Skeletal muscle tissue (tissue), 4 donors: Measurements from ENCODE around the gene RNF150. TPM values are rescaled to one million over a fixed set of nuclear protein-coding genes. Genes with fewer than 3 reads are reported as not detected.
"Not testable (repeated sequence)": the region's sequence is repeated elsewhere in the genome, so short reads cannot be mapped to it uniquely, and the experiment has no call there.

Source experiments
- H3K27ac ChIP-seq: one replicate; pipeline ENCODE4 v1.7.0; 2013; ENCODE audit warnings: mild to moderate bottlenecking, low read depth, low read length, inconsistent platforms
- H3K27me3 ChIP-seq, 3 donors: one replicate each; pipeline ENCODE4 v1.7.0; 2013; ENCODE audit warnings: low read length in 3 of 3; ENCODE audit not compliant: control insufficient read depth in 3 of 3, insufficient read depth in 3 of 3
- H3K36me3 ChIP-seq, 3 donors: one replicate each; pipeline ENCODE4 v1.7.0; 2013; ENCODE audit warnings: low read length in 3 of 3; ENCODE audit not compliant: control insufficient read depth in 3 of 3, insufficient read depth in 3 of 3
- H3K4me1 ChIP-seq, 3 donors: one replicate each; pipeline ENCODE4 v1.7.0; 2013; ENCODE audit warnings: low read length in 3 of 3, mild to moderate bottlenecking in 3 of 3; ENCODE audit not compliant: control insufficient read depth in 3 of 3, insufficient read depth in 3 of 3
- H3K4me3 ChIP-seq, 3 donors: one replicate each; pipeline ENCODE4 v1.7.0; 2013; ENCODE audit warnings: low read length in 3 of 3
- H3K9ac ChIP-seq, 3 donors: one replicate each; pipeline ENCODE4 v1.7.0; 2013; ENCODE audit warnings: low read length in 3 of 3, mild to moderate bottlenecking in 3 of 3, moderate library complexity in 2 of 3, low read depth in 1 of 3
- H3K9me3 ChIP-seq, 3 donors: one replicate each; pipeline ENCODE4 v1.7.0; 2013; ENCODE audit warnings: low read length in 3 of 3; ENCODE audit not compliant: control insufficient read depth in 3 of 3
- total RNA-seq: library from RNA; depleted of rRNA; stranded (reverse); fragments of >200 nt; gene quantifications from one replicate; pipeline ENCODE4 v1.2.3, GENCODE V29; 2014
- donor health status: Osteomylitis.

RNF150 gene
- total RNA-seq = 36.5 TPM

- Histone ChIP-seq H3K27ac (peak within 1 kb of the TSS; percentile 70), H3K9ac (peak within 1 kb of the TSS; percentile 78 to 86 (median 81)), H3K36me3 (no peaks in the 10 kb centered on the region), H3K9me3 (no peaks in the 10 kb centered on the region), H3K4me1 (peaks cover 7 to 17% (median 12%) of the 10 kb centered on the region in 3 donors), H3K4me3 (peak within 1 kb of the TSS; percentile 82 to 89 (median 87)), H3K27me3 (peaks cover 0 to 2% (median 0%) of the 10 kb centered on the region in 3 donors)
Measured at GRCh38 chr4:141133146-141133998, at the start of gene RNF150. TSS of gene RNF150 (minus strand) at chr4:141133469.

DNA sequence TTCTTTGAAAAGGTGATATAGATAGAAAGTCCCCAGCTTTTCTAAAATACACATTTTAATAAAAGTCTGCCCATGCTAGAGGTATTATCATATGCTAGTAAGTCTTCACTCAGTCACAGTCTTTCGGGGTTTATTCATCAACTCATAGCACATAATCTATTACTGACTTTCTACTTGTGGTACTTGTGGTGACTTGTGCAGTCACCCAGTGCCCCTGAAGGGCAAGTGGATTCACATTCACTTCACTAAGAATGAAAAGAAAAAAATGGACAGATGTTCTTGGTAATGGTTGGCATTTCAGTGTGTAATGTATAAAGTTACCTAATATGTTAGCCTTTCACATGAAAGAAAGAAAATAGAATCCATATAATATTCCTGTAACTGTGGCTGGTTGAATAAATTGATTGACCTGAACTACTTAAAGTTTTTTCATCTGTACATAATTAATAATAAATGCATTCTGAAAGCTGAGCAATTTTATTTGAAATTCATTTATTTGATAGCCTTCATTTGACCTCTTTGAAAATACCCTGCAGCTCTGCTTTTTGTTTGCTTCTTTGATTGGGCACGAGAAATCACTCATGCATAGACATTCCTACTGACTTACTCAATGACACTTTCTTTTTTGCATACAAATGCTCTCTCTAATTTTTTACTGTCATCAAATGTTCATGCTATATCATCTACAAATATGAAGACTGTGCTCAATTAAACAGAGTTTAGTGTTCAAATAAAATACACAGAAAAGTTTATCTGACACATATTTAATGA lies 47.9 kb upstream of the RNF150 start:
- peaks cover 0 to 2% (median 0%) of the 10 kb centered on the region in 3 donors for H3K27me3 ChIP-seq
- H3K9ac ChIP-seq = no peak overlapping the region
- no peaks in the 10 kb centered on the region for H3K36me3 ChIP-seq
- H3K9me3 ChIP-seq = no peaks in the 10 kb centered on the region
- H3K4me3 ChIP-seq = no peak overlapping the region
- no peaks in the 10 kb centered on the region for H3K4me1 ChIP-seq
- H3K27ac ChIP-seq = no peak overlapping the region

GRCh38 chr4:141179474-141180373 lies 46.5 kb upstream of the RNF150 start:
- no peak overlapping the region for H3K4me3 ChIP-seq
- no peaks in the 10 kb centered on the region for H3K9me3 ChIP-seq
- peaks cover 0 to 2% (median 0%) of the 10 kb centered on the region in 3 donors for H3K27me3 ChIP-seq
- H3K4me1 ChIP-seq = no peaks in the 10 kb centered on the region
- no peak overlapping the region for H3K9ac ChIP-seq
- no peak overlapping the region for H3K27ac ChIP-seq
- H3K36me3 ChIP-seq = no peaks in the 10 kb centered on the region

DNA sequence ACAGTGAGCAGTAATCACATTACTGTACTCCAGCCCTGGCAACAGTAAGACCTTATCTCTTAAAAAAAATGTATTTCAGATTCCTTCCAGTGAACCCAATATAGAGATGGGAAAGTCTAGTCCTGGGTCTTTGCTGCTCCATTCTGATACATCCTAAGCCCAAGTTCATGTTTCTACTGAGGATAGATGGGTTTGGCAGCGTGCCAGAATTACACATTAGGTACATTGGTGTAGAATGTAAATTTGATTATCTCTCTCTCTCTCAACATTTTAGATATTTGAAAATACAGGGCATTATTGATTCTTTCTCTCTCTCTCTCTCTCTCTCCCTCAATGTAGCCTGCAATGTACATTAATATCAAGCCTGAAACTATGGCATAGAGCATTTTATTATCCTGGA lies 43.9 kb upstream of the RNF150 start:
- H3K9me3 ChIP-seq = no peaks in the 10 kb centered on the region
- no peaks in the 10 kb centered on the region for H3K4me1 ChIP-seq
- no peak overlapping the region for H3K9ac ChIP-seq
- peaks cover 0 to 2% (median 0%) of the 10 kb centered on the region in 3 donors for H3K27me3 ChIP-seq
- H3K4me3 ChIP-seq = no peak overlapping the region
- H3K27ac ChIP-seq = no peak overlapping the region
- no peaks in the 10 kb centered on the region for H3K36me3 ChIP-seq

DNA sequence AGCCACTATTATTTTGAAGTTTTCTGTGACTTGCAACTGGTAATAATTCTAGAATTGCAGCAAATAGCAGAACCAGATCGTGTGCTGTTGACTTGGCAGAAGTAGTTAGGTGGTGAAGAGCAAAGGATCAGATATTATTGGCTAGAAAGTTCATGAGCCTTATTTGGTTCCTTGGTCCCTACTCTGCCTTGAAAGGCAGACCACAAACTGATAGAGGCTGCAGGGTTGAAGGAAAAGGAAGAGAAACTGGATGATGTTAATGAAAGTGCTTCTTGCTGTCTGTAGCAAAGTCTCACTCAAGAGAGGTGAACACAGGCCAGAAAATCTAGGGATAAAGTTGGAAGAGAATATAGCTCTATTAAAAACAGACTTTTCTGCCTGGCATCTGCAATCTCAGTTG lies 41.2 kb upstream of the RNF150 start:
- Histone ChIP-seq H3K9me3 (no peaks in the 10 kb centered on the region), H3K36me3 (no peaks in the 10 kb centered on the region), H3K9ac (no peak overlapping the region), H3K4me3 (no peak overlapping the region), H3K27me3 (no peaks in the 10 kb centered on the region), H3K4me1 (no peaks in the 10 kb centered on the region), H3K27ac (no peak overlapping the region)

DNA sequence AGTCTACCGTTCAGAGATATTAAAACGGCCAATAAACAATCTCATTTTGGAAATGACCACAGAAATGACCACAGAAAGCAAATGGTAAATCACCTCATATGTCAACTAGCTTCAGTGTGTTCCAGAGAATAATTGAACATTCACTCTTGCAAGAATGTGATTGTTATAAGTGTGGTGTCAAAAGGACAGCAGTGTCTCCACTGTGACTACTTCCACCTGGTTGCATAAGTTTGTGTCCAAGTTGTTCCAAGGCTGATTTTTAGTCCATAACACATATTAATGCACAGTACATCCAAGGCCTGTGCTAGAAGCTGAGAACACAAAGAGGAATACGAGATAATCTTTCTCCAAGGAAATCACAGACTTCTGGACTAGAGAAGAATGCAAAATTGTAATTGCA lies 37.4 kb upstream of the RNF150 start:
- no peak overlapping the region for H3K4me3 ChIP-seq
- H3K27ac ChIP-seq = no peak overlapping the region
- H3K27me3 ChIP-seq = no peaks in the 10 kb centered on the region
- no peak overlapping the region for H3K9ac ChIP-seq
- no peaks in the 10 kb centered on the region for H3K36me3 ChIP-seq
- H3K9me3 ChIP-seq = no peaks in the 10 kb centered on the region
- H3K4me1 ChIP-seq = no peaks in the 10 kb centered on the region

GRCh38 chr4:141169391-141169790 lies 36.1 kb upstream of the RNF150 start:
- no peak overlapping the region for H3K4me3 ChIP-seq
- H3K27me3 ChIP-seq = no peaks in the 10 kb centered on the region
- no peak overlapping the region for H3K27ac ChIP-seq
- H3K9ac ChIP-seq = no peak overlapping the region
- H3K4me1 ChIP-seq = no peaks in the 10 kb centered on the region
- no peaks in the 10 kb centered on the region for H3K9me3 ChIP-seq
- H3K36me3 ChIP-seq = no peaks in the 10 kb centered on the region

GRCh38 chr4:141165001-141165400 lies 31.7 kb upstream of the RNF150 start:
- H3K27ac ChIP-seq, H3K4me3 ChIP-seq, H3K27me3 ChIP-seq, H3K9ac ChIP-seq, H3K4me1 ChIP-seq, H3K36me3 ChIP-seq, H3K9me3 ChIP-seq: not testable (repeated sequence)

- H3K36me3 ChIP-seq = no peaks in the 10 kb centered on the region
- no peaks in the 10 kb centered on the region for H3K9me3 ChIP-seq
Measured at GRCh38 chr4:141159027-141159426, 25.8 kb upstream of the RNF150 start.

More at GRCh38 chr4:141159027-141159426, 25.8 kb upstream of the RNF150 start:
- Histone ChIP-seq H3K27ac (no peak overlapping the region), H3K4me3 (no peak overlapping the region), H3K4me1 (no peaks in the 10 kb centered on the region), H3K27me3 (no peaks in the 10 kb centered on the region), H3K9ac (no peak overlapping the region)
